ENCODE results near the gene OR10J1.
"Not testable (repeated sequence)": the region's sequence is repeated elsewhere in the genome, so short reads cannot be mapped to it uniquely, and the experiment has no call there.

OR10J1 gene, protein sequence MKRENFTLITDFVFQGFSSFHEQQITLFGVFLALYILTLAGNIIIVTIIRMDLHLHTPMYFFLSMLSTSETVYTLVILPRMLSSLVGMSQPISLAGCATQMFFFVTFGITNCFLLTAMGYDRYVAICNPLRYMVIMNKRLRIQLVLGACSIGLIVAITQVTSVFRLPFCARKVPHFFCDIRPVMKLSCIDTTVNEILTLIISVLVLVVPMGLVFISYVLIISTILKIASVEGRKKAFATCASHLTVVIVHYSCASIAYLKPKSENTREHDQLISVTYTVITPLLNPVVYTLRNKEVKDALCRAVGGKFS

DNA sequence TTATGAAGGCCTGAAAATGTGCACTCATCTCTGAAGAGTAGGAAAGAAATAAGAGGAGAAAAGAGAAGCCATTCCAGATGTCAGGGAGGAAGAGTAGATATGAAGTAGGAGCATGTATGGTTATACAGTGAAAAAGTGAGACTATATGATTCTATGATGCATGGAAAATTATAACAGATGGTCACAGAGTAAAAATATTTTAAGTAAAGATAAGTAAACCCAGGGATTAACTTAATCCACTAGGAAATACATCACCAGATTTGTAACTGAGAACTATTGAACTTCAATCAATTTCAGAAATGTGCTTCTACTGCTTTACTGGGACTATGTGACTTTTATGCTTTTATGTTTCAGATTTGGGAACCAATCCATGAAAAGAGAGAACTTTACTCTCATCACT, at the start of gene OR10J1:
Gene OR10J1, plus strand, starts transcription at position 301 of the 400 bp plus-strand sequence. Its CDS starts 70 bp downstream, at position 371.
- DNase-seq: no peak

DNA sequence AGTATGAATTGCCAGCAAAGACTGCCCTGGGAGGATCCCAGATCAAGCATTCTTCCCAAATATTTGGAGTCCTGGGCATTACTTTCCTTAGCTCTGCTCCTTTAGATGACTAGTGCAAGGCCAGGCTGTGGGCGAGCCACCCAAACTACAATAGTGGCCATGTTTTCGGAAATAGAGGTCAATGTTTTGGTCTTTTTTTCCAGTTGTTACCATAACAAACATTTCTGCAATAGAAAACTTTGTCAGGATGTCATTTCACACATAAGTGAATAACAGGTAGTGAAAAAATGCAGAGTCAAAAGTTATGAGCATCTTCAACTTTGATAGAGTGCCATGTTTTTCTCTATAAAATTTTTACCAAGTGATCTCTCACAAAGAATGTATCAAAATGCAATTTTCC, 32.7 kb upstream of the OR10J1 start:
- DNase-seq: no peak

DNA sequence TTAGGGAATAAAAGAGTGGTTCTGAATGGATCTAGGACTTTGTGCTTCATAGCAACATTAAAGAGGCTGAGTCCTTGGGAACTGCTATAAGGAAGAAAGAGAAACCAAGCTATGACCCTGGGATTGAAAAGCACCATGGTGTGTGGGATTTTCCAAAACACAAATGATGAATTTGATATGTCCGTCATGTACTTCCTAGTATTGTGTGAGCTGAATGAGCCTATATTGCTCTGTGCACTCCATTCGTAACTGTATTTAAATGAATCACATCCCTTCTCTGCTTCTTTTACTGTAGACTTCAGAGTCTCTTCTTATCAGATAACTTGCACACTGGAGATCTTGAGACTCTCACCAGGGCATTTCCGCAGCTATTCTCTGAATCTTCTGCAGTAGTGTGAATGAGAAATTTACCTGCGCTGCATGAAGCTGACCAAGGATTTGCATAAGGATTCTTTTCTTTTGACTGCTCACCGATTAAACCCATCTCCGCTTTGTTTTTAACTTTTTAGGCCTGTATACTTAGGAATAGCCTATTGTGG, 30.6 kb upstream of the OR10J1 start:
- DNase-seq: no peak

DNA sequence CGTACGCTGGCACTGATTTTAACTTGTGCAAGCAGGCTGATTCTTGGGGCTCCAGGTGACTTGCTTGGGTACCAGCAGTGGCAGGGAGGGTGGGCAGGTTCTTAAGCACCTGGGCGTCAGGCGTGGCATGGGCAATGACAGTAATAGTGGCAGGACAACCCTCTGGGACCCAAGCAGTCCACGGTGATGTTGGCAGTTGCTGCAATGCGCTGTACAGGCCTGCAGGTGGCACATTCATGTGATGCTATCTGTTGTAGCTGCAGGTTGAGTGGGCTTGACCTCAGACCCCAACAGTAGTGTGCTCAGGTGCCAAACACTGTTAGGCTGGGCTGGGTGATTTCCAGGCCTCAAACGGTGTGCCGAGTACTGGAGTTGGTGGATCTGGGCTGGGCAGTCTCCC, 17.7 kb upstream of the OR10J1 start:
- no peak for DNase-seq

DNA sequence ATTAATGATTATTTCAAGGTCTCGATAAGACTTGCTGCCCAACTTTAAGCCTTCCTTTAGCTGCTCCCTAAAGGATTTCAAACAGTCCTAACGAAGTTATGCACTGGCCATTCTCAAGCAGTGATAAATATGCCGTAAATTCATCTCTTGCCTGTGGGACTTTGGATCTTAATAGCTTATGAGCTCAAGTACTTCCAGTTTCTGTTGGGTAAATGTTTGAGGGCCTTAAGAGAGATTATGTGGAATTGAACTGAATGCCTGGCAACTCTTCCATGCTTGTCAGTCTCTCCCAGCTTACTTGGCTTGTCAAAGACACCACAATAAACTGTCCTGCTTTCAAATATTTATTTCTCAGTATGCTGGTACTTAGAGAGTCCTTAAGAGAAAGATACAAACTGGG, 11.0 kb upstream of the OR10J1 start:
- no peak for DNase-seq

DNA sequence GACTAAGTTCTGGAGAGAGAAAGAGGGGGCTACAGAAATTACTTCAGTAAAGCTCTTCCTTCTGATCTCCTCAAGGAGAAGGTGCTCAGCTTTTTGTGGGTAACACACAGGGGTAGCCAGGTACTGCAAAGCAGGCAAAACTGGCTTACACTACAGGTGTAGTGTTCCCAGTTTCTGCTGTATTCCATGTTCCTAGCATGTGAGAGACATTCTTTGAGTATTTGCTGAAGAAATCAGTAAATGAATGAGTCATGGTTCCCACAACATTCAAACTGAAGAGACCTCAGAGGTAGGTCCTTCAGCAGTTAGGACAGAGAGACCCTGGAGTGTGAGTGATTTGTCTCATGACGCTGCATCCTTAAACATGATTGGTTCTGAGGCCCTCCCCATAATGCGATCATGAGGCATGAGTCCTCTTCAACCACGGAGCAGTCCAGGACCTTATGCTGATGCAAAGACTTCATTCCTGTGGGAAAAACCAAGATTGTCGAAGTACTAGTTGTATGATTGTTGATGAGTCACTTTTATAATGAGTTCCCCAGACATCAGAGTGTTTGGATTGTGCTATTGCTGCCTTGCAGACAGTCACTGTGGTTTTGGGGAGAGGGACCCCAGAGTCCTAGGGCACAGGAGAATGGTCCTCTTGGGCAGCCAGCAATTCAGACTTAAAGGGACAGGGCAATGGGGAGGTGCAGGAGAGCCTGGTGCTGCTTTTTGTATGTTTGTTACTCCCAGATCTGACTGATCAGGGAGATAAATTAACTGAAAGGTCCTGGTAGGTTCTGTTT, 10.3 kb upstream of the OR10J1 start:
- DNase-seq: no peak

DNA sequence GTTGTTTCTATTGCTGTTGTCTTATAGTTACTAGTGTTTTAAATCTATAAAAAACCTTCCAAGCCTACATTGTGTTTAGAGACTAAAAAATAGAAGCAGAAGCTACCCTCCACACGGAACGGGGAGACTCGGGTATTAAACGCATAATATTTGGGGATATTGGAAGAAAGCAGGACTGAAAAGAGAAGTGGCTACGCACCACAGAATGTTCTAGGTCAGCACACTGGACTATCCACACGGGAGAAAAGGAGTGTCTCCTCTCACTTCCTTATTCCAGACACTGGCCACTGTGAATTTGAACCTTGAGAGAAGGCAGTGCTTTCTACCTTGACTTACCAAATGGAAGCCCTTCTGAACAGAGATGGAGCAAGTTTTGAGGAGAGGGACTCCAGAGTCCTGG, 8.5 kb upstream of the OR10J1 start:
- DNase-seq: no peak

DNA sequence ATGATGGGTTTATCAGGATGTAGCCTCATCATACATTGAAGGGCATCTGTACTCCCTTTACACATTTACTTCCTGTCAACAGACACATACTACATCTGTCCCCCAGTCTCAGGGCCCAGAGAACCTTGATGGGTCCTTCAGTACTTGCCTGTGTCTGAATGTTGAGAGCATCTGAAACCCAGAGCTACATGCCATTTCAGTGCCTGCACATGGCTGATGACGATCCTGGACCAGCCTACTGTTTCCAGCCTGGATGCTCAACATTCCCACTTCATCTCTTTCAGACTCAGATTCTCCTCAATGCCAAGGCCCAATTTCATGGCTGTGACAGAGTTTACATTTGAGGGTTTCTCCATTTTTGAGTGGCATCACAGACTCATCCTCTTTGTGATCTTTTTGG, 7.6 kb upstream of the OR10J1 start, which contains the start of gene OR10J4:
Gene OR10J4, plus strand, starts transcription at position 301 of the 400 bp plus-strand sequence.
- no peak for DNase-seq

DNA sequence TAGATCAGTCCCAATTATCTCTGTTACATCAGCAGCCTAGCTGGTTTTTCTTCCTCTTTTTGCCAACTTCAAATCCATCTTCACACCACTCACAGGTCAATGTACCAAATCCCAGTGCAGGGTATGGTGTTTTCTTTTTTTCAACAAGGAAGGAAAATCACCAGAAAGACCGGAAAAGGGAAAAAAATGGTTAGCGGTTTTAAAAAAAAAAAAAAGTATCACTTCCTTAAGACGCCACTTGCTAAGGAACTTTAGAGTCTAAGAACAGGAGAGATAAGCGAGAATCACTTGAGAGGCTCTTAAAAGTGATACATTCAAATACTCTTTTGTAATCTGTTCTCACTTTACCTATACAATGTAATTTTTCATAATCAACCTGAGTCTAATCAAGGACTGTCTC, 3.1 kb upstream of the OR10J1 start:
- DNase-seq: peak; percentile 68

DNA sequence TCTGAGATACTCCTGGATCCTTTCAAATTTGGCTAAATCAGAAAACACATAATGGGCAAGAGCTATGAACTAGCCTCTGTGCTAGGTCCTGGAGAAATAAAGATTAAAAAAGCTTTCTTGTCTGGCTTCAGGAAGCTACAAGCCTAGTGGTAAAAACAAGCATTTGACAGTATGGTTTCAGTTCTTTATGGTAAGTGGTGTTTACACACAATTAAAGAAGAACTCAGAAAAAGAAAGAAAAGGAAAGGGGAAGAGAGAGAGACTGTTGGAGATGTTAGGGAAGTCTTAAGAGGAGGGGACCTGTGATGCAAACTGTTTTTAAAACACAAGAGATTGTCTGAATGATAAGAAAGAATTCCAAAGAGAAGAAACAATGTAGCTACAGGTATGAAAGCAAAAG, 1.8 kb downstream of the OR10J1 start:
- DNase-seq: no peak

DNA sequence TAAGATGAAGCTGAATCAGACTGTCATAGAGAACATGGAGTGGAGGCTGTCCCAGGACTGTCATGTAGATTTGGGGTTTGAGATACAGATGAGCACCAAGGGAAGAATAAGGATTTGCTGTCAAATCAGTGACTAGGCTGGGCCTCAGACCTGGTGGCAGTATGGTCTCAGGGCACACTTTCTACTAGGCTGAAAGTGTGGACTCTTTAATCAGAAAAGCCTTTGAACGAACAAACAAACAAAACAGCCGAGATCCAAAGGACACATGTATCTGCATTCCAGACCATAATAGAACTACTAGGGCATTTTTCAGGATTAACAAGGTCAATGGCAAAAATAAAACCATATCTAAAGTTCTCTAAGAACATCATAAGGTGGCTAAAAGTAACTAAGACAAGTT, 2.9 kb downstream of the OR10J1 start:
- no peak for DNase-seq

DNA sequence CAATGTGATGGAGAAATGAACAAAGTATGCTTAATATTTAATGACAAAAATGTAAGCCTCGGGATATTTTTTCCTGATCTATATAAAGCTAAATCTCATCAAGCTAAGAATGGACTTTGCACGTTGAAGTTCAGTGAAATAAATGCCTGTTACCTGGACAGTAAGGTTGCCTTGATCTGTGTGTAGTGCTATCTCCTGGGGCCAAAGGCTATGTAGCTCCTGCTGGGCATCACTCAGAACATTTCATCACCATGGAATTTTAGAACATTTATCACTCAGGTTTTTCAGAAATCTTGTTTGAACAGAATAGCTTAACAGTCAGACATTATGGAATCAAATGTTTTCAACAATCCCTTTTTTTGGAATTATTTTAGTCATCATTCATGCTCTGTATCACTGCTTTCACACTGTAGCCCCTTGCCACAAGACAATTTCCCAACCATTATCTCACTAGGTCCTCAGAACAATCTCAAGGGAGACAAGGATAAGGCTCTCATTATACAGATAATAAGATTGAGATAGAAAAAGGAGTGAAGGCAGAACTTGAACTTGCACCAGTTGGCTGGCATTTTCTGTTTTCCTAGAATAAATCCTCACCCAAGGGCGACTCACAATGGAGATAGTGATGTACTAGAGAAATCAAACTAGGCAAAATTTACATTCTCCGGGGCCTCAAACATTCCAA, 3.7 kb downstream of the OR10J1 start:
- no peak for DNase-seq

DNA sequence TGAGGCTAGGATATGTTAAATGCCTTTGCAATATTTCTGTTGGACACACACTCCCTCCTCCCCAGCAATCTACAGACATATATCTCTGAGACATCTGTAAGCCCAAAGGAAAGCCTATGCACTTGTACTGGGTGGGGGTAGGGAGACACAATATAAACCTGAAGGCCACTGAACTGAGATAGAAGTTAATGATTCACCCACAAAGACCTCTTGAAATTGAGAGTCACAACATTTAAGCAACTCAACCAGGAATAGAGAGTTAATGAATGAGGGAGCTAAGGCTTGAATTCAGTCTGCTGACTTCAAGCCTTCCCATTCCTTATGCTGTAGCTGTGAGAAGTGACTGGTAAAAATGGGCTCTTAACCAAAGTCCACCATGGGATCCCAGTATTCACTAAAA, 5.0 kb downstream of the OR10J1 start:
- DNase-seq: peak; percentile 32

DNA sequence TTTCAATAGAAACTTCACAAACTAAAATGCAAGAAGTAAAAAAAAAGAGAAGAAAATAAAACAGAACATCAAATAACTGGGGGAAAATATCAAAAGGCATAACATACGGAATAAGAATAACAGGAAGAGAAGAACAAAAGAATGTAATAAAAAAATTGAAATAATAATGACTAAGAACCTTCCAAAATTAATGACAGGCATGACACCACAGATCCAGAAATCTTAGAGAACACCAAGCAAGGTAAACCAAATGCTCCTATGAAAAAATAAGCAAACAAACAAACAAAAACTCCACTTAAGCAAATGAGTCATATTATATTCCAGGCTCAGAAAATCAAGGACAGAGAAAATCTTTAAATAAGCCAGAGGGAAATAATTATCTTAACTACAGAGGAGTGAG, 8.7 kb downstream of the OR10J1 start:
- DNase-seq: no peak

DNA sequence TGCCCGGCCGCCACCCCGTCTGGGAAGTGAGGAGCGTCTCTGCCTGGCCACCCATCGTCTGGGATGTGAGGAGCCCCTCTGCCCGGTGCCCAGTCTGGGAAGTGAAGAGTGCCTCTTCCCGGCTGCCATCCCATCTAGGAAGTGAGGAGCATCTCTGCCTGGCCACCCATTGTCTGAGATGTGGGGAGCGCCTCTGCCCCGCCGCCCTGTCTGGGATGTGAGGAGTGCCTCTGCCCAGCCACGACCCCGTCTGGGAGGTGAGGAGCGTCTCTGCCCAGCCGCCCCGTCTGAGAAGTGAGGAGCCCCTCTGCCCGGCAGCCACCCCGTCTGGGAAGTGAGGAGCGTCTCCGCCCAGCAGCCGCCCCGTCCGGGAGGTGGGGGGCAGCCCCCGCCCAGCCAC, 10.1 kb downstream of the OR10J1 start:
- not testable (repeated sequence) for DNase-seq

DNA sequence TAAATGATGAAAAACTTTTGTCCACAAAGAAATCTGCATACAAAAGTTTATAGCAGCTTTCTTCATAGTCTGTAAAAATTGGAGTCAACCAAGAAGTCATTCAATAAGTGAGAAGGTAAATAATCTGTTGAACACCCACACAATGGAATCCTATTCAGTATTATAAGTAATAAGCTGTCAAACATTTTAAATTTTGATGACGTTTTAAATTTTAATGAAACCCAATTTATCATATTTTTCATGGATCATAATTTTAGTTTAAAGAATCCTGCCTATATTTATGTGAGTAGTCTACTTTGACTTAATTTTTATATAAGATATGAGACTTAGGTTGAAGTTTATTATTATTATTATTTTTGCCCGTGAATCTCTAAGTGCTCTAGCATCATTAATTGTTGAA, 20.0 kb downstream of the OR10J1 start:
- no peak for DNase-seq

DNA sequence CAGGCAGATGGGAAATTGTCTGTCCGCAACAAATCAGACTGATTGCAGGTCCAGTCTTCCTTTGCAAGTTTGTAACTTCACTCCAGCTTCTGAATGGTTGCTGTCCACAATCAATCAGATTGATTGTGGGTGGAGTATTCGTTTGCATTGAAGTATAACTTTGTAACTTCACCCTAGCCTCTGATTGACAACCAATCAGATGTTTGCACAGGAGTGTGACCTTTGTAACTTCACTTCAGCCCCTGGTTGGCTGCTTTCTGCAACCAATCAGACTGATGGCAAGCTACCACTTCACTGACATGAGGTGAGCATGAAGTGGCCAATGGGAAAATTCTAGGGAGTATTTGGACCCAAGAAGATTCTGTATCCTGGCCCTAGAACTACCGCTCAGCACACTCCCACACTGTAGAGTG, 25.7 kb downstream of the OR10J1 start:
- DNase-seq: no peak

DNA sequence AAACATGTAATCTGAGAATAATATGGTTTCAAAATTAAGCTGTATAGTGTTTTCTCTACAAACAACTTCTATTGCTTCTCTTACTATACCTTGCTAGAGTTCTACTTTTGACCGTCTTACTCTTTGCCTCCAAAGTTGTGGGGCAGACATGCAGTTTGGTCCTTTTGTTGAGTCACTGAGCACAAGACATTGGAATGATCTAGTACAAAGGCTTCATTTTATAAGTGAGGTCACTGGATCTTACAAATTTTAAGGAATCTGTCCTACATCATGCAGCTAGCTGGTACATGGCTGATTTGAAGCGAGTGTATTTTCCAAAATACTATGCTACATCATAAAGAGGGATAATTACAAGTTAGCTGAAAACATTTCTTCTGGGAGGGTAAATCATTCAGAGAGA, 28.8 kb downstream of the OR10J1 start:
- DNase-seq: no peak

DNA sequence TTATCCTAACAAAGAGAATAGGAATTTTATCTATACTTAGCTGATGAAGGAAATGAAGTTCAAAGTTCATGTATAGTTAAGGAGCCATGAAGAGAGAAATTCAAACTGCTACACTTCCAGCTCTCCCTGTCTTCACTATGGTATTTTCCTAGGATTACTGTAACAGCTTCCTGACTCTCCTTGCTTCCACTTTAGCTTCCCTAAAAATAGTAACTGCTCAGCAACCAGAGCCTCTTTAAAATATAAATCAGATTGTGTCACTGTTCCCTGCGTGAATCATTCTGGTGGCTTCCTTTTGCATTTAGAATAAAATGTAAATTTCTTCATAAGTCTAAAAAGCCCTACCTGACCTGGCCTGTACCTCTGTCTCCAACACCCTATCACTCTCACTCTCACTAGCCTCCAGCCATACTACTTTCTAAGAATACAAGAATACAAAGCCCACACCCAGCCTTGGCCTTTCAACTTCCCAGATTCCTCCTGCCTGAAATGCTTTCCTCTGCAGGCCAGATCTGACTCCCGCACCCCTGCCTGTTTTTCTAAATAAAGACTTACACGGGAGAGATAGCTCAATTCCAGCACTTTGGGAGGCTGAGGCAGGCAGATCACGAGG, 30.5 kb downstream of the OR10J1 start:
- no peak for DNase-seq

DNA sequence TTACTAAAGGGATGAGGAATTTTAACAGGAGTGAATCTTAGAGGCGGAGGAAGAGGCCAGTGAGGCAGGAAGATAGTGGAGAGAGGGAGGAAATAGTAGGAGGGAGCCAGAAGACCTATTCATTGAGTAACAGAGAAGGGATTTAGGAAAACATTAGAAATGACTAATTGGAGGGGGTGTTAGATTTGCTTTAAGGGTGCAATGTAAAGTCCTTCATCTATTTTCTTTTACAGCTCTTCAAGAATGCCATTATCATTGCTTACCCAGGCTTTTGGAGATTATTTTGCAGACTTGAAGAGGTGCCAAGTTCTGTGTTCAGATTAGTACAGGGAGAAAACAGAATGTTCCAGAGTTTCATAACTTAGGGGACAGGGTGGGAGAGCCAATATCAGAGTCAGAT, 33.8 kb downstream of the OR10J1 start:
- DNase-seq: no peak

DNA sequence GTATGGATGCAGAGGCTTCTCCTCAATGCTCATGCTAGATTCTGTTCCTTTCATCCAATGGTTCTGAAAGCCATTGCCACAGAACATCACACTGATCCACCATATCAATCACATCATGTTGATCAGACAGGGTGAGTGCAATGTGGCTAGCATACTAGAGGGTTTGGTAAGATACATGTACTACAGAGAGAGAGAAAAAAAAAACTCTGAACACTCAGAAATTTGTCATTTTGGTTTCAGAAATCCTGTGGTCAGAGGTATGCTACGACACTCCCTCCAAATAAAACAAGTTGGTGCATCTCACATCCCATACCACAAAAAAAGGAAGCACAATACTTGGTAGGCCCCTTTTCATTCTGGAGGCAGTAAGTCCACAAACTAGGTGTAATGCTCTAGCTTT, 35.4 kb downstream of the OR10J1 start:
- no peak for DNase-seq

DNA sequence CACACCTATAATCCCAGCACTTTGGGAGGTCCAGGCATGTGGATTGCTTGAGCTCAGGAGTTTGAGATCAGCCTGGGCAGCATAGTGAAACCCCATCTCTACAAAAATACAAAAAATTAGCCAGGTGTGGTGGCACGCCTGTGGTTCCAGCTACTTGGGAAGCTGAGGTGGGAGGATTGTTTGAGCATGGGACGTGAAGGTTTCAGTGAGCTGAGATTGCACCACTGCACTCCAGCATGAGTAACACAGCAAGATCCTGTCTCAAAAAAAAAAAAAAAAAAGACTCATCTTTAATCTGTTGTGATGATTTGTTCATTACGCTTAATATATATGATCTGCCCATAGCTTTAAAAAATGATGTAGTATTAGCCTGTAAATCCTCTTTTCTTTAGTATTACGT, 44.0 kb downstream of the OR10J1 start:
- DNase-seq: no peak

Measured in OCI-M1 (cell line).